HG02885 (cell line): ENCODE measurements around the gene CHCHD3.

Source experiments
- ATAC-seq: cut with Tn5 transposase; IDR thresholded peaks from one replicate; pipeline ENCODE4 v1.9.1; 2021; ENCODE audit warnings: mild to moderate bottlenecking; ENCODE audit not compliant: unreplicated experiment, poor library complexity

Gene CHCHD3

GRCh38 chr7:133081599-133082389 is at the start of gene CHCHD3:
Gene CHCHD3 (minus strand): TSS chr7:133082090. CDS start chr7:133081937, 153 bp downstream.
- peak; percentile 100 for ATAC-seq

GRCh38 chr7:133130166-133130565 is 48.3 kb upstream of the CHCHD3 start:
- no peak for ATAC-seq

- ATAC-seq: no peak
Observed at GRCh38 chr7:133126422-133126821, 44.5 kb upstream of the CHCHD3 start.

GRCh38 chr7:133124974-133125373 is 43.1 kb upstream of the CHCHD3 start:
- ATAC-seq: no peak

- no peak for ATAC-seq
Observed at GRCh38 chr7:133121175-133121844, 39.4 kb upstream of the CHCHD3 start.

- ATAC-seq: no peak
Observed at GRCh38 chr7:133119067-133119466, 37.2 kb upstream of the CHCHD3 start.

GRCh38 chr7:133118261-133118660 is 36.4 kb upstream of the CHCHD3 start:
- no peak for ATAC-seq

GRCh38 chr7:133117452-133117851 is 35.6 kb upstream of the CHCHD3 start:
- ATAC-seq: no peak

- no peak for ATAC-seq
Observed at GRCh38 chr7:133115596-133115995, 33.7 kb upstream of the CHCHD3 start.

GRCh38 chr7:133114519-133114918 is 32.6 kb upstream of the CHCHD3 start:
- no peak for ATAC-seq

GRCh38 chr7:133112976-133113375 is 31.1 kb upstream of the CHCHD3 start:
- ATAC-seq: no peak

- no peak for ATAC-seq
Observed at GRCh38 chr7:133112335-133112734, 30.4 kb upstream of the CHCHD3 start.

GRCh38 chr7:133110312-133110711 is 28.4 kb upstream of the CHCHD3 start:
- ATAC-seq: no peak

GRCh38 chr7:133109816-133110215 is 27.9 kb upstream of the CHCHD3 start:
- no peak for ATAC-seq

- ATAC-seq: no peak
Observed at GRCh38 chr7:133108023-133108422, 26.1 kb upstream of the CHCHD3 start.

GRCh38 chr7:133102276-133103060 is 20.6 kb upstream of the CHCHD3 start:
- no peak for ATAC-seq

GRCh38 chr7:133099633-133100286 is 17.9 kb upstream of the CHCHD3 start:
- no peak for ATAC-seq

GRCh38 chr7:133095119-133095671 is 13.3 kb upstream of the CHCHD3 start:
- ATAC-seq: no peak

- ATAC-seq: no peak
Observed at GRCh38 chr7:133091943-133092464, 10.1 kb upstream of the CHCHD3 start.

- no peak for ATAC-seq
Observed at GRCh38 chr7:133082390-133082766, 488 bp upstream of the CHCHD3 start.
